Measurements from ENCODE around the gene DCHS1.

Gene DCHS1

DNA sequence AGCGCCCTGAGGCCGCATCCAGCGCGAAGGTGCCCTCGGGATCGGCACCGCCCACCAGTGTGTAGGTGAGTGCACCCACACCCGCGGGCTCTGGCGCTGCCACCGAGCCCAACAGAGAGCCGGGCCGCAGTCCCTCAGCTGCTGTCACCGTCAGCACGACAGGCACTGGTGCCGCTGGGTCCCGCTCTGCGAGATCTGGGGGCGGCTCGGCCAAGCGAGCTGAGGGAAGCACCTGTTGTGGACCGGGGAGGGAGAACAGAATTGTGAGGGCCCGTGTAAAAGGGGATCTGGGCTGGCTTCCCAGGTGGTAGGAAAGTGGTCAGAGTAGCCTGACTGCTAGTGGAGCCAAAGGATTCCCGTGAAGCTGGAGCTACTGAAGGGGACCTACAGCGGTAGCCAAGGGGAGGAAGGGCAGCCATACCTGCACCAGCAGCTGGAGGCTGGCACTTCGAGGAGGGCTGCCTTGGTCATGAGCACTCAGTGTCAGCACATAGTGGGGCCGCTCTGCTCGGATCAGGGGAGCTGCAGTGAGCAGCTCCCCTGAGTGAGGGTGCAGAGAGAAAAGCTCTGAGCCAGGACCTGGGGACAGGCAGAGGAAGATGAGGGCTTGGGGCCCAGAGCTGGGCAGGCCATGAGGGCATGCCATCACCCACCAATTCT lies 24.8 kb downstream of the DCHS1 start:
- no peak for DNase-seq (ENCODE audit: insufficient read length, low spot score)
- no peak for FAIRE-seq

DNA sequence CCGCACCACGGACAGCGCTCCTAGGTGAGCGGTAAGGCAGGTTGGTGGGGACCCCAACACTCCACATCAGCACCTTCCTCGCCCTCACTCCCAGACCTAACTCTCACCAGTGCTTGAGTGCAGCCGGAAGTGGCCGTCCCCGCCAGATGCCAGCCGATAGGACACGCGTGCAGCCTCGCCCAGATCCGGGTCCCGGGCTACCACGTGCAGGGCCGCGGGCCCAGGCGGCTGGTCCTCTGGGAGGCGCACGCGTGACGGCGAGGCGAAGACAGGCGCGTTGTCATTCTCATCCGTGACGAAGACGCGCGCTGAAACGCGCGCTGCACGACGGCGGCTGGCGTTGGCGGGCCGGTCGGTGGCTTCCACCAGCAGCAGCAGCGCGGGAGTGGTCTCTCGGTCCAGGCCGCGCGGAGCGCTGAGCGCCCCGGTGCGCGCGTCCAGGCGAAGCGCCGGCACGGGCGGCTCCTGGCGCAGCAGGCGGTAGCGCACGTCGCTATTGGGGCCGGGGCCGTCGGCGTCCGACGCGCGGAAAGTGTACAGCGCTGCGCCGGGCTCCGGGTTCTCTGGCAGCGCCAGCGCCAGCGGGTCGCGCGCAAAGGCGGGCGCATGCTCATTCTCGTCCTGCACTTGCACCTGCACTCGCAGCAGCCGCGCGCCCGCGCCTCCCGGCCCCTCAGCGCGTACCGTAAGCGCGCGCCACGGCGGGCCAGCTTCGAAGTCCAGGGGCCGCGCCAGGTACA lies 25.5 kb downstream of the DCHS1 start:
- FAIRE-seq (no peak), DNase-seq (ENCODE audit: insufficient read length, low spot score) (no peak)

DNA sequence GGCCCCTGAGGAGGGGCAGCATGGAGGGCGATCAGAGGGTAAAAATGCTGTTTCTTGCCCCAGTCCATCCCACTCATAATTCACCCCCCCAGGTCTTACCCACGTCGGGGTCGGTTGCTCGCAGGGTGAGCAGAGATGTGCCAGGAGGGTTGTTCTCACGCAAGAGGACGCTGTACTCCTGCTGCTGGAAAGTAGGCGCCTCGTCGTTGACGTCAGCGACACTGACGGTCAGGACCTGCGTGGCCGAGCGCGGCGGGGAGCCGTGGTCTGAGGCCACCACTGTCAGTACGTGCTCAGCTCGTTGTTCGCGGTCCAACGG lies 26.1 kb downstream of the DCHS1 start:
- no peak for DNase-seq (ENCODE audit: insufficient read length, low spot score)
- FAIRE-seq, result no peak

DNA sequence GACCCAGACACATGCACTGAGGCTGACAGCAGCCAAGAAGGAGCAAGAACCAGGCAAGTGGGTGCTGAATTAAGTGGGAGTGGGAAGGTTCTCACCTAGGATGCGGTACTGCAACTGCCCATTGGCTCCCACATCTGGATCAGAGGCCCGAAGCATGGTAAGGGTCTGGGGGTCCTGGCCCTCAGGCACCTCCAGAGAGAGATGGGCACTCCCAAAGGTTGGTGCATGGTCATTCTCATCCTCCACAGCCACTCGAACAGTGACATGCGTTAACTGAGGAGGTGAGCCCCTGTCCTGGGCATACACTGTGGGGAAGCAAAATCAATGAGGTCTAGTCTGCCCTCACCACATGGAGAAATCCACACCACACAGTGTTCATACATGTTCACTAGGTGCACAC lies 27.1 kb downstream of the DCHS1 start:
- FAIRE-seq (no peak), DNase-seq (ENCODE audit: insufficient read length, low spot score) (no peak)

DNA sequence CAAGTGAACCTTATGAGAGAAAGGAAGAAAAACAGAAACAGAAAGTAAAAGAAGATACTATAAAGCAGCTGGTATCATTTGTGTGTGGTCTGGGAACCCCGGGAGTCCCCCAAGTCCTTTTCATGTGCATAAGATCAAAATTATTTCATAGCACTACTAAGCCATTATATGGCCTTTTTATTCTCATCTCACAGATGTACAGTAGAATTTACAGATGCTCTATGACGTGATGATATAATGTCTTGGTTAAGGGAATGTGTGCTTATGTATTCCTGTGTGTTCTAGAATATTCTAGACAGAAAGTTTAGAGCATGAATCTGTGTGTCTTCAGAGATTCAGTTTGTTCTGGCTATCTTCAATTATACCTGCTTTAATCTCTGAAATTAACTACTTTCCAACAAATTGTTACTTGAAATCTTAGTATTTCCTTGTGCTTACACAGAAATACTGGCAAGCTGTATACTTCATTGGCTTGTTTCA lies 27.8 kb downstream of the DCHS1 start:
- FAIRE-seq (peak; percentile 68), DNase-seq (ENCODE audit: insufficient read length, low spot score) (peak; percentile 71)

DNA sequence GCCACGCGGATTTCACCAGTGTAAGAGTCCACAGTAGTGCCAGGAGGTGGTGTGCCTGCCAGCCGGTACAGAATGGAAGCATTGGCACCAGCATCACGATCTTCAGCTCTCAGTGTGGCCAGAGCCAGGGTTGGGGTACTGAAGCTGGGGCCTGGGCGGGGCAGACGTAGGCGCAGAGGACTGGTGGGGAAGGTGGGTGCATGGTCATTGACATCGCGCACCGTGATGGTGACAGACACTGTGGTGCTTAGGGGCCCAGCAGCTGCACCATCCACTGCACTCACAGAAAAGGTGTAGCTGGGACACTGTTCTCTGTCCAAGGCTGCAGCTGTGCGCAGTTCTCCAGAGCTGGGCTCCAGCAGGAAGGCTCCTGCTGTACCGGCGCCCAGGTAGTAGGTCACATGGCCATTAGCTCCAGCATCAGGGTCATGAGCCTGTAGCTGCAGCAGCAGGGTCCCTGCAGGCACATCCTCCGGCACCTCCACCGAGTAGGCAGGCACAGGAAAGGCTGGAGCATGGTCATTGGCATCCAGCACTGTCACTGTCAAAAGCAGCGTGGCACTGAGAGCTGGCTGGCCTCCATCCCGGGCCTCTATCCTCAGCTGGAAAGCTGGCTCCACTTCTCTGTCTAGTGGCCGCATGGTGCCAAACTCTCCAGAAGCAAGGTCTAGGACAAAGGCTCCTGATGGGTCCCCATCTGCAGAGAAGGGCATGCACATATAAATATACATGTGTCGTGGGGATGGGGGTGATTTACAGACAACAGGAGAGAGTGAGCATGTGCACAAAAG lies 28.4 kb downstream of the DCHS1 start:
- DNase-seq (ENCODE audit: insufficient read length, low spot score) (no peak), FAIRE-seq (no peak)

DNA sequence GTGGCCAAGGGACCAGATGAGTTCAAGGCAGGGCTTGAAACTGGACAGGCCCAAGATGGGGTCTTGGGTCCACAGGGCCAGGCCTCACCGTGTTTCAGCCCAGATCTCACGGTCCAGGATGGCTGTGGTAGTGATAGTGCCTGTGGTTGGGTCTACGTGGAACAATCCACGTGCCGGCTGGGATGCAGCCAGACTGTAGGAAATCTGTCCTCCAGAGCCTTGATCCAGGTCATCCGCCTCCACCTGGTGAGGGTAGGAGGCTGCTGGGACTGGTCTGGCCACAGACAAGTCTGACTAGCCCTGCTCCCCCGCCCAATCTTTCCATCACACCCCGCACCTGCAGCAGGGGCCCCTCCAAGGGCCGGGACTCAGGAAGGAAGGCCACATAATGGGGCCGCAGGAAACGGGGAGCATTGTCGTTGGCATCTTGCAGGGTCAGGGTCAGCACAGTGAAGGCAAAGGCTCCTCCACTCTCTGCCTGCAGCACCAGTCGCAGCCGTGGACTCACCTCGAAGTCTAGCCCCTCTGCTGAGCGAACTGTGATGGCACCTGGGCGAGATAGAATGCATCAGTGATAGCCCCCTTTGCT lies 29.7 kb downstream of the DCHS1 start:
- DNase-seq (ENCODE audit: insufficient read length, low spot score), result no peak
- FAIRE-seq, result no peak

DNA sequence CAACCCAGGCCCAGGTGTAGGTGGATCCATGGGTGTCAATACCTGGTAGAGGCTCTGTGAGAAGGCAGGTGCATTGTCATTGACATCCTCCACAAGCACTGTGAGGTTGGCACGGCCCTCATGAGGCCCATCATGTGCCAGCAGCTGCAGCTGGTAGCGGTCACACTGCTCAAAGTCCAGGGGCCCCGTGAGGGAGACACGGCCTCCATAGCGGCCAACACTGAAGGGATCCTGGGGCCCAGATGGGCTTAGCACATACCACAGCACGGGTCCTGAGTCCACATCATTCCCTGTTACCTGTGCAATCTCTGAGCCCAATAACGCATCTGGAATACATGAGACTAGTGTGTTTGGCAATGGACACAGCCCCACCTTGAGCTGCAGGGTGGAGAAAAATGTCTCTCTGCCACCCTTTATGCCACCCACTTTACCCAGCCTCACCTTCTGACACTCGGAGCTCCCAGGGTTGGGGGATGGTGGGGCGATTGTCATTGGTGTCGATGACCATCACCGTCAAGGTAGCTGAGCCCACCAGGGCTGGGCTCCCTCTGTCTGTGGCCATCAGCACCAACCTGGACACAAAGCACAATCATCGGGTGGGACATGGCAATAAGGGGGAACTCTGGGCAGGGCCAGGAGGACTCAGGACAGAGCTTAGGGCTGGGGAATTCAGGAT lies 30.3 kb downstream of the DCHS1 start:
- FAIRE-seq, result no peak
- no peak for DNase-seq (ENCODE audit: insufficient read length, low spot score)

DNA sequence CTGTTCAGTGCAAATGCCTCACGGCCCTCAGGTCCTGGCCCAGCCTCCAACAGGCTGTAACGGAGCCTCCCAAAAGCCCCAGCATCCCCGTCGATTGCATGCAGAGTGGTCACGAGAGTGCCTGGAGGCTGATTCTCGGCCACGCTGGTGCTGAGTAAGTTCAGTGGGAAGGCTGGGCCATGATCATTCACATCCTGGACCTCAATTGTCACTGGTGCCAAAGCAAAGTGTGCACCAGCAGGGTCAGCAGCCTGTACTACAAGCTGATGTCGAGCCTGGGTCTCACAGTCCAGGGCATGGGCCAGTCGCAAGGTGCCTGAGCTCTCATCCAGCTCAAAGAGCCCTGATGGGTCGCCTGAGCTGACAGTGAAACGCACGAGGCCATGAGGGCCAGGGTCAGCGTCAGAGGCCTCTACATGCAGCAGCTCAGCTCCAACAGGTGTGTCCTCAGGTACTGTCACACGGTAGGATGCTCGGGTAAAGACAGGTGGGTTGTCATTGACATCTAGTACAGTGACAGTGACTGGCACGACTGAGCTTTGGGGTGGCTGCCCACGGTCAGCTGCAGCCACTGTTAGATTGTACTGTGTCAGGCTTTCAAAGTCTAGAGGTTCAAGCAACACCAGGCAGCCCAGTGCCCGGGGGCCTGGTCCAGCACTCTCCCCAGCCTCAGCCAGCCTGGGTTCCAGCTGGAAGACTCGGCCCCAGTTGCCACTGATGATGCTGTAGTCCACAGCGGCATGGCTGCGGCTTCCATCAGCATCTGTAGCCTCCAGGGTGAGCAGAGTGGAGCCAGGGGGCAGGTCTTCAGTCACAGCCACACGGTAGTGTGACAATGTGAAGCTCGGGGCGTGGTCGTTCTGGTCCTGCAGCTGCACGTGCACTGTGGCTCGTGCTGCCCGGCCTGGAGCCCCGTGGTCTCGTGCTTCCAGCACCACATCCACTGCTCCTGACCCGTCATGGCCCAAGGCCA lies 31.9 kb downstream of the DCHS1 start:
- FAIRE-seq (no peak), DNase-seq (ENCODE audit: insufficient read length, low spot score) (no peak)

DNA sequence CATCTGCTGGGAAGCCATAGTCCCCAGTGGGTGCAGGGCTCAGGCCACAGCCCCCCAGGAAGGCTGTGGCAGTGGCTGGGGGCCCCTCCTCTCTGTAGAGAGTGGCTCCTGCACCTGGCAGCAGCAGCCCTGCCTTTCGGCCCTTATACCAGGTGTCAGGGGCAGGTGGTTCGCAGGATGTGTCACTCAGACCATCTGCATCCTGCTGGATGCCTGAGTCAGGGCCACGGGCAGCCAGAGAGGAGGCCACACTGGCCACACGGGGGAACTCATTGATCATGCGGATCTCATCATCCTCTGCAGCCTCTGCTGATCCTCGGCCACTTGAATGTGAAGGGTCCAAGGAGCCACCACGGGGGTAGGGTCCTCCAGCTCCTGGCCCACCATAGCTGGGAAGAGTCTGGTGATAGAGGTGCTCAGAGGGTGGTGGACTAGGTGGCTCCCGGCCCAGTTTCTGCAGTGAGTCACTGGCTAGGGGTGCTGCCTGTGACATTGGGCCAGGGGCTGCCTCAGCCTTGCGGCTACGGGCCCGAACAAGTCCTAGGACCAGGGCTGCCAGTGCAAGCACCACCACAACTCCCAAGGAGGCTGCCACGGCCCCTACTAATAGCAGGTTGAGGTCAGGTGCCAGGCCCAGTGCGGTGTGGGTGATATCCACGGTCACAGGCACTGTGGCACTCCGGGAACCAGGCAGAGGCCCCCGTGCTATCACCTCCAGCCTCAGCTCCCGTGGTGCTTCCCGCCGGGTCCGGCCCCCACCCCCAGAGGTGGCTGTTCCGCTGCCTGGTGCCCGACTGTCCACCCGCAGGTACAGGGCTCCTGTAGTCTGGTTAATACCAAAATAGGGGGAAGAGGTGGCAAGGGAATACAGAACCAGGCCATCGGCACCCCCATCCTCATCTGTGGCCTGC lies 33.1 kb downstream of the DCHS1 start:
- FAIRE-seq (no peak), DNase-seq (ENCODE audit: insufficient read length, low spot score) (no peak)

DNA sequence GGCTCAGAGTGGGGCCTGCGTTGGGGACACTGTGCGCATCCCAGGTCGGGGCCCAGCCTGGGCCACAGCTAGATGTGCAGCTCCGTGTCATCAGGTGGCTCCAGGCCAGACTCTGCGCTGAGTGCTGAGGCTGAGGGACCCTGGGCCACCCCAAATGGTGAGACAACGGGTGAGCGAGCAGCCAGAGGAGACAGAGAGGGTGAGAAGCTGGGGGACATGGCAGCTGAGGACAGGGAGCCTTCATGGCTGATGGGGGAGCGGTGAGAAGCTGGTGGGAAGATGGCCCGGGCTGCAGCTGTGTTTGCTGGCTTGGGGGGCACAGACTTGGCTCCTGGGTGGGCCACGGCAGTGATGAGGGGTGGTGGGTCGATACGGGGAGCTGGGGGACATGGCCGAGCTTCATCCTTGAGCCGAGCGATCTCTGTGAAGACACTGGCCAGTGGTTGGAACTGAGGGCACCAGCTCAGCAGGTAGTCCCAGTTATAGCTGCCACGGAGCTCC lies 33.8 kb downstream of the DCHS1 start:
- no peak for DNase-seq (ENCODE audit: insufficient read length, low spot score)
- FAIRE-seq, result no peak

DNA sequence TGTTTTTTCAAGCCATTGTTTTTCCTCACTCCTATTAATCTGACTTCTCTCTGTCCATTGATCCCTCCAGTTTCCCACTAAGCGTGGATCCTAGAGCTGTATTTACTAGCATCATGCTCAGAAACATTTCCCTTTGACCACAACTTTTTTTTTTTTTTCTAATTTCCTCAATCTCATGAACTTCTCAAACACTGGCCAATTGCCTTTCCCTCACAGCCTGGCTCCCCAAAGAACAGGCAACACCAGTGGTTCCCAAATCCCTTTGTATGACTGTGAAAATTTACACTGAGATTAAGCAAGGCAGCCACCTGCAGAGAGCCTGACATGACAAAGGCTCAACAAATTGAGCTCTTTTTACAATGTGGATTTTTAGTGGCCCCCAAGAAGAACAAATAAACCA lies 35.0 kb downstream of the DCHS1 start:
- DNase-seq (ENCODE audit: insufficient read length, low spot score), result no peak
- no peak for FAIRE-seq

DNA sequence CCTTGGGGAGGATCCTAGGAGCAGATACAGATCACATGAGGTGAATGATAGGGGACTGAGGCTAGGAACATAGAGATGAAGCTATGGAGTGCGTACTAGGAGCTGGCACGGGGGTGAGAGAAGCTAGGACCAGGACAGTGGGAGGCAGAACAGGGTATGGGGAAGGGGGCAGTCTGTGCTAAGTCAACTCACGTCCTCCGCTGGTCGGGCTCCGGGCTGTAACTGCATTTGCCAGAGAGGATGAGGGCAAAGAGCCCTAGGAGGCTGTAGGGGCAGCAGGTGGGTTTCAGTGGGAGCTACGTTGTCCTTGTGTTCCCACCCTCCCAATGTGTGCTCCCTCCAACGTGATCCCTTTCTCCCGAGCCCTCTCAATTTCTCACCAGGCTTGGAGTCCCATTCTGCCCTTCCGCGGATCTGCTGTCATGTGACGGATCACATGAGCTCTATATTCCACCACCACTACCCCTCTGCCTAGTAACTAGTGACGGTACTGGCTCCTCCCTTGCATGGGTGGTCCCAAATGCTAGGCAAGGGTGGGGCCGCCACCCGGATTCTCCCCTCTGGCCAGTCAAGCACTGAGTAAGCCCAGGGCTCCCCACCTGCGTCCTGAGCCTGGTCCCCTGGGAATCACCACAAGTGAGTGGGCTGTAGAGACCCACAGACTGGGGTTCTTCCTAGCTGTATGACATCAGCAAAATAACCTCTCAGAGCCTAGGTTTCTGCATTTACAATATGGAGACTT lies 36.4 kb downstream of the DCHS1 start, which contains the start of gene TPP1:
TPP1 (minus strand) TSS at position 419 of the 742 bp plus-strand sequence; CDS start at position 397, 22 bp downstream.
- DNase-seq (ENCODE audit: insufficient read length, low spot score), result peak; percentile 97
- peak; percentile 97 for FAIRE-seq

DNA sequence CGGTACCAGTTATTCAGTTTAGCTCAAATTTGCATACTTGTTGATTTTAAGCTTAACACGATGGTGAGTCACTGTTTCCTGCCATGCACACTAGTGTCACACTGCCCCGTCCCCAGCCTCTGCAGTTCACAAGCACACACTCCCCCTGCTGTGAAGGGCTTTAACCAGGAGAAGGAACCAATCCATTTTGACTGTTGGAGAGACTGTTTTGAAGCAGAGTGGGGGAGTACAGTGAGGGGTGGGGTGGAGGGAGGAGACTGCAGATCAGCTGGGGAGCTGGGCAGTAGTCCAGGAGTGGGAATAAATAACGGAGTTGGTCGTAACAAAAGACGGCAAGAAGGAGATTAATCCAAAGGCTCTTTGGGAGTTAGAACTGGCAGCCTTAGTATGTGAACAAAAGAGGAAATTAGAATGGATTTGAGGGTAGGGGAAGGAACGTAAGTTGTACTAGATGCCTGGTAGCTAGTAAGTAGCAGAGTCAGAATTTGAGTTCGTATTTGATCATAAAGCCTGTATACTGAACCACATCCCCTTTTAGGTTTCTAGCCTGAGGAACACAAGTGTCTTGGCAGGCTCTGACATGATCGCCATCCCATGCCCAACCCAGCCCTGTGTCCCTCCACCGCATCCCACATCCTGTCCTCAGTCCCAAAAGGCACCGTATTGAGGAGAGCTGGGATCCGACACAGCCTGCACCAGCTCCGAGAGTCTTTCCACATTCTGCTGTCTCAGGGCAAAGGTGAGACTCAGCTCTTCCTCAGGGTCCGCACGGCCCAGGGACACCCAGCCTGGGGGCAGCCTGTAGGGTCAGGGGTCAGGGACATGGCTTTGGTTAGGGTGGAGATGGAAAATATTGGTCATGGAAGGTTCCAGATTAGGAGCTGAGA lies 37.2 kb downstream of the DCHS1 start:
- no peak for DNase-seq (ENCODE audit: insufficient read length, low spot score)
- peak; percentile 66 for FAIRE-seq

DNA sequence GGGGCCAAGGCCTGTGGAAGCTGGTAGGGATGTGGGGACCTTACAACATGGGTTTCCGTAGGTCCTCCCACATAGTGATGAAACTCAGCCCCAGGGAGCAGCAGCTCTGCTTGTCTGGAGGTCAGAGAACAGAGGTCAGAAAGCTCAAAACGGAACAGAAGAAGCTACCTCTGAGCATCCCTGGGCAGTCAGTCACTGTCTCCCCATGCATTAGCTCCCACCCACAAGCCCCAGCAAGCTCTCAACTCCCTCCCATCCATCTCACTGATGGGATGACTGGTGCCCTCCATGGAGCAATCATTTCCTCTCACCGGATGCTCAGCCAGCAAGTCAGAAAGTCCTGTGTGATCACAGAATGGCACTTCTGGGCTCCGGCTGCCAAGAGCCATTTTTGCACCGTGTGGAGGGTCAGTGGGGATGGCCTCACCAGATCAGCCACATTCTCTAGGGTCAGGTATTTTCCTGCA lies 38.3 kb downstream of the DCHS1 start:
- DNase-seq (ENCODE audit: insufficient read length, low spot score) (no peak), FAIRE-seq (no peak)

DNA sequence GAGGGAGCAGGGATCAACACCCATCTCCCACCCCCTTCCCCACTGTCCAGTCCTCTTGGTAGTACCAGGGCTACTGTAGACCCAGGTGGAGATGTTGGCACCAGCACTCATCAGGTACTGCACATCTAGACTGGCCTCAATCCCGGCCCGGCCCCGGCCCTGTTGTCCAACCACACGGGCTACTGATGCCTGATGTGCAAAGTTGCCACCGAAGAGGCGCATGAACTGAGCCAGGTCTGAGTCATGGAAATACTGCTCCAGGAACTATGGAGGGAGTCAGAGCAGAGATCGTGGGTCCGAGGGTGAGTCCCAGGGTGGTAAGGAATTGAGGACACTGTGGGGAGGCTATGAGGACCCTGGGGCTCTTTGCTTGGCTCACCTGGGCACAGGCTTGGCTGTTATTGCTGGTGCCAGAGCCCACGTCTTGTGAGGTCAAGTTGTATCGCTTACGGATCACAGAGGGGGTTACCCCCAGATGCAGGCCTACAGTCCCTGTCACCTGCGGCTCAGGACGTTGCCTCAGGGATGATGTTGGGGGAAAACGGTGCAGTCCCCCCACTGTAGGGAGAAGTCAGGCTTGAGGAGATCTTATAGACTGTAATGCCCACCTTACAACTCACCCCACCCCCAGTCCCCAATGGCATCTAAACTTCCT lies 38.9 kb downstream of the DCHS1 start:
- no peak for FAIRE-seq

More for the DNA sequence above, 38.9 kb downstream of the DCHS1 start:
- no peak for DNase-seq (ENCODE audit: insufficient read length, low spot score)
